Measurements from ENCODE around the gene SLC22A12. TPM values are rescaled to one million over a fixed set of nuclear protein-coding genes. Genes with fewer than 3 reads are reported as not detected.

The SLC22A12 gene
- polyA plus RNA-seq, 1 donor, result 3.8 TPM

GRCh38 chr11:64604458-64605243 is 13.6 kb downstream of the SLC22A12 start:
- no peak for DNase-seq

GRCh38 chr11:64605244-64605560 is 14.2 kb downstream of the SLC22A12 start:
- DNase-seq, result no peak

- no peak for DNase-seq
Measured at GRCh38 chr11:64605656-64606585, 14.9 kb downstream of the SLC22A12 start.

GRCh38 chr11:64606796-64607380 is 15.9 kb downstream of the SLC22A12 start:
- DNase-seq, result no peak

GRCh38 chr11:64607381-64607985 is 16.5 kb downstream of the SLC22A12 start:
- no peak for DNase-seq

- peak; percentile 25 for DNase-seq
Measured at GRCh38 chr11:64608046-64608445, 17.0 kb downstream of the SLC22A12 start.

- DNase-seq, result peak; percentile 27
Measured at GRCh38 chr11:64608636-64609035, 17.6 kb downstream of the SLC22A12 start.

- no peak for DNase-seq
Measured at GRCh38 chr11:64609436-64610047, 18.5 kb downstream of the SLC22A12 start.

GRCh38 chr11:64610596-64610995 is 19.6 kb downstream of the SLC22A12 start:
- DNase-seq, result no peak

GRCh38 chr11:64611176-64611575 is 20.2 kb downstream of the SLC22A12 start:
- no peak for DNase-seq

- DNase-seq, result no peak
Measured at GRCh38 chr11:64611869-64612646, 21.0 kb downstream of the SLC22A12 start.

- DNase-seq, result no peak
Measured at GRCh38 chr11:64613648-64614047, 22.6 kb downstream of the SLC22A12 start.

GRCh38 chr11:64614917-64615316 is 23.9 kb downstream of the SLC22A12 start:
- no peak for DNase-seq

- DNase-seq, result no peak
Measured at GRCh38 chr11:64616817-64617216, 25.8 kb downstream of the SLC22A12 start.

- DNase-seq, result no peak
Measured at GRCh38 chr11:64619196-64619595, 28.2 kb downstream of the SLC22A12 start.

- peak; percentile 71 for DNase-seq
Measured at GRCh38 chr11:64619811-64620380, 28.9 kb downstream of the SLC22A12 start.

GRCh38 chr11:64620381-64620971 is 29.5 kb downstream of the SLC22A12 start:
- DNase-seq, result peak; percentile 87

- DNase-seq, result no peak
Measured at GRCh38 chr11:64621283-64622019, 30.4 kb downstream of the SLC22A12 start.

- DNase-seq, result no peak
Measured at GRCh38 chr11:64622681-64623080, 31.7 kb downstream of the SLC22A12 start.

Data from left kidney (tissue), 2 donors.